ENCODE data around the gene SPN.
"Not testable (repeated sequence)": the region's sequence is repeated elsewhere in the genome, so short reads cannot be mapped to it uniquely, and the experiment has no call there.

GRCh38 chr16:29638751-29639150 is 24.3 kb upstream of the SPN start:
- not testable (repeated sequence) for TF ChIP-seq CTCF (conservative IDR thresholded peaks at IDR 0.05; ENCODE audit: low read depth, low read length); EZH2 (IDR thresholded peaks at IDR 0.05; ENCODE audit: borderline replicate concordance, low read depth, low read length, poor library complexity, severe bottlenecking)

Measured in A673 (cell line).